DND-41 (cell line): Measurements from ENCODE around the gene IL20.

Experiments
- ATAC-seq: fragments of 200-7000 bp; cut with Tn5 transposase; 3 replicates; pipeline ENCODE4 v1.9.1; 2021; ENCODE audit warnings: low read depth; ENCODE audit not compliant: insufficient read depth
- DNase-seq: peaks from one replicate; pipeline ENCODE4 v3.0.0-alpha.2; 2020
- H2AFZ ChIP-seq: 2 replicates; pipeline ENCODE4 v1.6.0; 2012; ENCODE audit warnings: low read depth, low read length
- H3K27ac ChIP-seq: 2 replicates; pipeline ENCODE4 v1.5.1; 2012; ENCODE audit warnings: low read length, inconsistent platforms
- H3K27me3 ChIP-seq: fragments of 200-600 bp; sonication (generic); 2 replicates; pipeline ENCODE4 v1.6.0; 2012; ENCODE audit warnings: low read length, mild to moderate bottlenecking, inconsistent platforms; ENCODE audit not compliant: insufficient read depth, poor library complexity
- H3K36me3 ChIP-seq: 2 replicates; pipeline ENCODE4 v1.5.1; 2012; ENCODE audit warnings: low read length, inconsistent platforms; ENCODE audit not compliant: insufficient read depth
- H3K4me1 ChIP-seq: 2 replicates; pipeline ENCODE4 v1.5.1; 2012; ENCODE audit warnings: mild to moderate bottlenecking, low read length; ENCODE audit not compliant: insufficient read depth
- H3K4me2 ChIP-seq: 2 replicates; pipeline ENCODE4 v1.6.0; 2012; ENCODE audit warnings: mild to moderate bottlenecking, moderate library complexity, low read length, inconsistent platforms; ENCODE audit not compliant: insufficient read depth
- H3K4me3 ChIP-seq, 2 experiments: fragments of 200-600 bp in 1 of 2; shearing (Covaris generic) in 1 of 2; 2 replicates each; pipeline ENCODE4 v1.5.1; 2012 to 2016; ENCODE audit warnings: inconsistent platforms in 2 of 2, low read length in 2 of 2, mild to moderate bottlenecking in 2 of 2, low read depth in 1 of 2, moderate library complexity in 1 of 2
- H3K79me2 ChIP-seq: 2 replicates; pipeline ENCODE4 v1.6.0; 2012; ENCODE audit warnings: low read length, inconsistent platforms; ENCODE audit not compliant: insufficient read depth
- H3K9ac ChIP-seq: 2 replicates; pipeline ENCODE4 v1.6.0; 2012; ENCODE audit warnings: low read depth, mild to moderate bottlenecking, inconsistent platforms, low read length, moderate library complexity
- H3K9me3 ChIP-seq: 2 replicates; pipeline ENCODE4 v1.5.1; 2012; ENCODE audit warnings: low read length, moderate library complexity, mild to moderate bottlenecking, inconsistent platforms; ENCODE audit not compliant: insufficient read depth, severe bottlenecking
- H4K20me1 ChIP-seq: 2 replicates; pipeline ENCODE4 v1.6.0; 2012; ENCODE audit warnings: low read length; ENCODE audit not compliant: insufficient read depth
- CTCF ChIP-seq: IDR thresholded peaks from 2 replicates; pipeline ENCODE4 v1.5.1; 2012; ENCODE audit warnings: borderline replicate concordance, low read length, moderate library complexity, mild to moderate bottlenecking; ENCODE audit not compliant: poor library complexity, severe bottlenecking; ENCODE audit errors: extremely low read depth
- EZH2 ChIP-seq: IDR thresholded peaks from 3 replicates; pipeline ENCODE4 v1.6.1; 2012; ENCODE audit warnings: borderline replicate concordance, low read depth, mild to moderate bottlenecking, moderate library complexity, low read length, inconsistent platforms; ENCODE audit not compliant: severe bottlenecking

The IL20 gene

GRCh38 chr1:206834217-206834616 is 31.2 kb upstream of the IL20 start:
- Histone ChIP-seq H3K4me3 (no peak overlapping the region), H2AFZ (no peak overlapping the region), H3K36me3 (no peaks in the 10 kb centered on the region), H4K20me1 (no peaks in the 10 kb centered on the region), H3K4me1 (no peaks in the 10 kb centered on the region), H3K27ac (no peak overlapping the region), H3K27me3 (no peaks in the 10 kb centered on the region), H3K79me2 (no peaks in the 10 kb centered on the region), H3K4me2 (no peak overlapping the region), H3K9ac (no peak overlapping the region), H3K9me3 (no peaks in the 10 kb centered on the region)
- ATAC-seq = no peak
- no peak for TF ChIP-seq CTCF
- no peak for TF ChIP-seq EZH2
- DNase-seq = no peak

- Histone ChIP-seq H3K79me2 (no peaks in the 10 kb centered on the region), H3K9me3 (no peaks in the 10 kb centered on the region), H3K4me1 (no peaks in the 10 kb centered on the region), H3K36me3 (no peaks in the 10 kb centered on the region), H3K4me3 (no peak overlapping the region), H3K9ac (no peak overlapping the region), H2AFZ (no peak overlapping the region), H3K27ac (no peak overlapping the region), H4K20me1 (no peaks in the 10 kb centered on the region), H3K4me2 (no peak overlapping the region), H3K27me3 (no peaks in the 10 kb centered on the region)
- ATAC-seq (no peak), DNase-seq (no peak)
- no peak for TF ChIP-seq CTCF
- TF ChIP-seq EZH2 = no peak
Measured at GRCh38 chr1:206834711-206835110, 30.7 kb upstream of the IL20 start.

- no peak overlapping the region for H3K4me2 ChIP-seq
- DNase-seq = no peak
Measured at GRCh38 chr1:206835186-206835585, 30.2 kb upstream of the IL20 start.

More at GRCh38 chr1:206835186-206835585, 30.2 kb upstream of the IL20 start:
- Histone ChIP-seq H3K27me3 (no peaks in the 10 kb centered on the region), H3K36me3 (no peaks in the 10 kb centered on the region), H3K4me1 (no peaks in the 10 kb centered on the region), H3K4me3 (no peak overlapping the region), H4K20me1 (no peaks in the 10 kb centered on the region), H3K79me2 (no peaks in the 10 kb centered on the region), H3K9ac (no peak overlapping the region), H2AFZ (no peak overlapping the region), H3K27ac (no peak overlapping the region), H3K9me3 (no peaks in the 10 kb centered on the region)
- TF ChIP-seq EZH2 (no peak), CTCF (no peak)
- no peak for ATAC-seq
